DMS153 treated with DMSO at 0.1 percent for 48 hours (cell line): Measurements from ENCODE around the gene LRCH4.
"Not testable (repeated sequence)": the region's sequence is repeated elsewhere in the genome, so short reads cannot be mapped to it uniquely, and the experiment has no call there.

Source experiments
- DNase-seq: peaks from one replicate; lab custom pipeline; 2025; ENCODE audit not compliant: unreplicated experiment; lab: John Stamatoyannopoulos, UW

The LRCH4 gene

DNA sequence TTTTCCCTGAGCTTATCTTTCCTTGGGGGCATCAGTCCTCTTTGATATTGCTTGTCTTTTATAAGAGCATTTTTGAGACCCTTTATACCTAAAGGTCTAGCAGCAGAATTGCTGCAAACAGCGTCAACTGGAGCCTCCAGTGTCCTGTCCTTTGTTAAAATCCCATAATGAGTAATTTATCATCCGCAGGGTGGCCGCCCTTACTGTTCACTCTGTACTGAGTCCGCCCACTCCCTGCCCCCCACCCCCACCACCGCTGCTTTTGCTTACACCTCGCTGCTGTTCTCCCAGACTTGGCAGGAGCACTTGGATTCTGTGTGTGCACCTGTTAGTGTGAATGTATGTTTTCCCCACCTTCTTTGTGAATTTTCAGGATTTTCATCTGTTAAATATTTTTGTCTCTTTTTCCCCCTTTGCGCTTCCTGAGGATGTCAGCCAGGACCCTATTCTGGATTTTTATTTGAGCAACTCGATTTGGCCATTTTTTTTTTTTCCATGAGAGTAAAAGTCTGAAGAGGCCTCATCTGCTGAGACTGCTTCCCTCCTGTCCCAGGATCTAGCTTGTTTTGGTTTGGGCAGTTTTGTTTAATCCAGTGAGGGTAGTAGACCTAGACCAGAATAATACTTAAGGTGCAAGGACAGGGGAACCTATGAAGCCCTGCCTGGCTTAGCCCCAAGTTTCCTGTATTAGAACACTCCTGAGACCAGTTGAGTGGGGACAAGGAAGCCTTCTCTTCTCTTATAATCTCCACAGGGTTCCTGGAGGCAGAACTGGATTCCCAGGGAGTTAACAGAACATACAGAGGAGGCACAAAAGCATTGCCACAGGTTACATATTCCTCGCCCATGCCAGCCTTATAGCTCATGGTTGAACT, 38.8 kb downstream of the LRCH4 start:
- peak; percentile 47 for DNase-seq

DNA sequence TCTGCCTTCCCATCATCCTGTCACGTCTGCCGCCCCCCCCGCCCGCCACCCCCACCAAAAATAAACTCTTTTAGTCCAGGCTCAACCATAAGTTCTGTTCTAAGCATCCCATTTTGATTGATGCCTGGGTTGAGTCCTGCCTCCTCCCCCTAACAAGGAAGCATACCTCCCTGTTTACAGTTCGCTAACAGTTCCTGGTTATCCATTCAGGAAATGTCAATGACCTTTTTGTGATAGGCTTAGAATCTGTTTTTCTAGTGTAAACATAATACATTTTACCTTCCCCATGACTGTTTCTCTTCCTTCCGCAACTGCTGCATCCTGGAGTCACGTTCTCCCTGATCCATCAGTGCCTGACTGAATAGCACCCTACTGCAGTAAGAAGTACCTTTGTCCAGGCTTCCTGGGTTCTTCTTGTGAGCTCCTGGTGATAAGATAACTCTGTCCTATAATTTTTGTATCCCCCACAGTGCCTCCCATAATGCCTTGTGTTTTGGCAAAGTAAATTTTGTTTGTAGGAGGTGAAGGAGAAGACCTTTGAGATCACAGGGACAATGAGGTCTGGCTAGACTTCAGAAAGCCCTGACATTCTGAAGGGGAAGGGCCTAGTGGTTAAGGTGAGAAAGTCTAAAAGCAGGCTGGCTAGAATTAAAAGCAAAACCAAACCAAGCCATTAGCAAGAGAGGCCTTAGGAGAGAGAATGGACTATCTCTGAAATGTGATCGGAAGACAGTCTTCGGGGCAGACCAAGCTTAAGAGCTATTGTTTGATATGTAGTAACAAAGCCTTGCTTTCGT, 39.6 kb downstream of the LRCH4 start:
- peak; percentile 71 for DNase-seq

DNA sequence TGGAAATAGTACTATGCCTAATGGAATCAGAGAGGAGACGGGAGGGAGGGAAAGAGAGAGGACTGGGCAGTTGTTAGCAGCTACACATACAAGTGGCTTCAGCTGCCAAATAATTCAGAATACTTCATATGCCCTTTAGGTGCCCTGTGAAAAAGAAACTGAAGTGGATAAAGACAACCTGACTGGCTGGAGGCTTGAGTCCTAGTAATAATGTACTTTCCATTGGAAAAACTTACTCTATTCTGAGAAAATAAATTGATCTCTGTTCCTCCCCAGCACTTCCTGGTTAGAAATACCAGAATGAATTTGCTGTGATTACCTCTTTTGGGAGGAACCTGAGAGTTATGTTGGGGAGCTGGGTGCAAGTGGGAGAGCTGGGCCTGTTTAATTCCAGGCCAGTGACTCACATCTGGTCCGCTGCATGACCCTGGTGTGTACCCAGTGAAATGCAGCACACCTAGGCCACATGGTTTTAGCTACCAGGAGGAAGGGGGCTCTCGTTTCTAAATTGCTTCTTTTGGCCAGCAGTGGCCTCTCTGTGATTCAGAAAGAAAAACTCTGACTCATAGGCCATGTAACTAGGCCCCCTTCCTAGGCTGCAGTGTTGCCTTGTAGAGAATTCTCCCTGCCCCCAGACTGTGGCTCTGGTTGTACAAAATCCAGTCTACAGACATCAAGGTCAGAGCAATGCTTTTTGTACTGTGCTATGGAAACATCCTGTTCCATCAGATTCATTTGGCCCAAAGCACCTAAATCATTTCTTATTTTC, 40.4 kb downstream of the LRCH4 start:
- DNase-seq = no peak

DNA sequence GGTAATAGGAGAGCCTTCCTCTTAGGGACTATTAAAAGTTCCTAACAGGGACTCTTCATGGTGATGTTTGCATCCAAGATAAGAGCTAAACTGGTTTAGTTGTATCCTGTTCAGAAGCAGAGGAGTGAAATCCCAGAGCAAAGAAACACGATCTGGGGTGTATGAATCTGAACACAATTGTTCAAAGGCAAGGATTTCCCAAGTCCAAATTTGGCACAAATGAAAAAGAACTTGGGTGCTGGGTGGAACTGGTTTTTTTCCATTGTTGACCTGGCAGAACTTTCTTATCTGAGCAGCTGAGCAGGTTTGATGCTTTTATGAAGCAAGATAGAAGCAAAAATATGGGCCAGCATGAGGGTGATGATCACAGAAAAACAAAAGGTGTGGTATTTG, 41.0 kb downstream of the LRCH4 start:
- DNase-seq = no peak

DNA sequence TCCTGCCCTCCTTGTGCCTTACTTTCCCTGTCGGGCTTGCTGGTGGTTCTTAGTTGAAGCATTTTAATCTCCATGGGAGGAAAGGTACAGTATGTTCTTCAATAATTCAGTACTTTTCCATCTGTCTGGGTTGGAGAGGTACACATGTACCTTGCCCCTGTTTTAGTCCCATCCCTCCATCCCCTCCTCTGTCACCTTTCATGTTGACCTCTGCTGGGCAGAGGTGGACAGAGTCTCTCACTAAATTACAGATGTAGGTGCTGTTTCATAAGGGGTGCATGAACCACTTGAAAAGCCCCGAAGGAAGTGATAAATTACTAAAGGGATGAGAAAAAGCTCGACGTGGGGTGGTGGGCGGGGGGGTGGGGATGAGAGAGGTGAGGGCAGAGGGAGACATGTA, 41.5 kb downstream of the LRCH4 start:
- DNase-seq = no peak

DNA sequence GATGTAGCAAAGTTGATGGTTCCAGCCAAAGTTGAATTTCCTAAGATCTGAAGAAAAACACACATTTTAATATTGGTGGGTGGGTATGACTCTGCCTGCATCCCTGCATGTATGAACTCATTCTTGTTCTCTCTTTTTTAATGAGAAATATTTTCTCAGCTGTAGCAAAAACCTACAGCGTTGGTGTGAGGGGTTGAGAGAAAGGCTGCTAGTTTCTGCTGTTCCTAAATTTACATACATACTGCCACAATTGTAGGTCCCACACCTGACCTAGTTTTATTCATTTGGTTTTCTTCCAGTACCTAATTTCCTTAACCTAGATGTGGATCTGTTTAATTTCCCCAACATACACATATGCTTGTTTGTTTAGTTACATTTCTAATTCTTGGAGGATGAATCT, 42.3 kb downstream of the LRCH4 start:
- DNase-seq = no peak

DNA sequence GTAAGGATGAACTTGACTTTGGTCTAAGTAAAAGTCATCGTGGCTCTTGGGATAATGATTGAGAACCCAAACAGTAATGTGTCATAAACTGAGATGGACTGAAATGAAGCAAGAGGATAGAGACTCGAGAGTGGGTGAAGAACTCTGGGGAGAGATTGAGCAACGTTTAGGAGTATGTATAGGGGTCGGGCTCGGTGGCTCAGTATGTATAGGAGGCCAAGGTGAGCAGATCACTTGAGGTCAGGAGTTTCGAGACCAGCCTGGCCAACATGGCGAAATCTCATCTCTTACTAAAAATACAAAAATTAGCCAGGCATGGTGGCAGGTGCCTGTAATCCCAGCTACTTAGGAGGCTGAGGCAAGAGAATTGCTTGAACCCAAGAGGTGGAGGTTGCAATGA, 44.6 kb downstream of the LRCH4 start:
- not testable (repeated sequence) for DNase-seq

DNA sequence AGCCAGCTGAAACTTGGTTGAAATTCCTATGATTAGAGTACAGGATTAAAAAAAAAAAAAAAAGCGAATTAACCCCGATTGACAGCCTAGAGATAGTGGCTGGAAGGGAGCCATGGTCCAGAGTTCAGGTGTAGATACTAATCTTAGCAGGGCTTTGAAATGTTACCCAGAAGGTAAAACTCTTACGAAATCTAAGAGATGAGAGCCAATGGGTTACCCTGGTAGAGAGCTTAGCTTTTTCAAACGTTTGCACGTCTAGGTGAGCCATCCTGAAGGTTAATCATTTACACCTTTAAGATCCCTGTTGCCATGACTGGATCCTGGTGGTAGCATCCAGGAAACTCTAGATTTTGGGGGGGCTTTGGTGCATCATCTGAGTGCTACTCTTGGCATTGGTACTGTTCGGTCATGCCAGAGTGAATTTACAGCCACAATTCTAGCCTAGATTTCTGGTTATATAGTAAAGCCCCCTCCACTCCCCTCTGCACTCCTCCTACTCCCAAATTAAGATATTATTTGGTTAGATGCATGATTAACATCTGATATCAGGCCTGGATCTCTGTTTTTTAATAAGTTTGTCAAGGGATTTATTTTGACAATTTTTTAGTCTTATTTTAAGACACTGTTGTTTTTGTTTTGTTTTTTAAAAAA, 45.7 kb downstream of the LRCH4 start:
- no peak for DNase-seq

DNA sequence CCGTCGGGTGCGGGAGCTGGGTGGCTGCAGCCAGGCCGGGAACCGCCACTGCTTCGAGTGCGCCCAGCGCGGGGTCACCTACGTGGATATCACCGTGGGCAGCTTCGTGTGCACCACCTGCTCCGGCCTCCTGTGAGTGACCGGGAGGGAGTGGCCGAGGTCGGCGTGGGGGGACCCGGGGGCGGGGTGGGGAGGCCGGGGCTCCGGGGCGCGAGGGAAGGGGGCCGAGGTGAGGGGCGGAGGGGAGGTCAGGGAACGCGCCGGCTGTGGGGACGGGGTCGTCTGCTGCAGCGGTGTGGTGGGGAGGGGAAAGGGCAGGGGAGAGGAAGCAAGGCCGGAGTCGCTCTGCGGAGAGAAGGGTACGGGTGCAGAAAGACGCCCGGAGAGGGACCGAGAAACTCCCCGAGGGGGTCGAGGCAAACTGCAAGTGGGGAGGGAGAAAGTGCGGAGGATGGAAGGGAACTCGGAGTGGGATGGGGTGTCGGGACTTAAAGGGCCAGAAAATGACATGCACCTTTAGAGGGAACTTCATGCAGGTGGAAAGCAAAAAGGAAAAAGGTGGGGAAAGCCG, 46.4 kb downstream of the LRCH4 start:
- DNase-seq = no peak

DNA sequence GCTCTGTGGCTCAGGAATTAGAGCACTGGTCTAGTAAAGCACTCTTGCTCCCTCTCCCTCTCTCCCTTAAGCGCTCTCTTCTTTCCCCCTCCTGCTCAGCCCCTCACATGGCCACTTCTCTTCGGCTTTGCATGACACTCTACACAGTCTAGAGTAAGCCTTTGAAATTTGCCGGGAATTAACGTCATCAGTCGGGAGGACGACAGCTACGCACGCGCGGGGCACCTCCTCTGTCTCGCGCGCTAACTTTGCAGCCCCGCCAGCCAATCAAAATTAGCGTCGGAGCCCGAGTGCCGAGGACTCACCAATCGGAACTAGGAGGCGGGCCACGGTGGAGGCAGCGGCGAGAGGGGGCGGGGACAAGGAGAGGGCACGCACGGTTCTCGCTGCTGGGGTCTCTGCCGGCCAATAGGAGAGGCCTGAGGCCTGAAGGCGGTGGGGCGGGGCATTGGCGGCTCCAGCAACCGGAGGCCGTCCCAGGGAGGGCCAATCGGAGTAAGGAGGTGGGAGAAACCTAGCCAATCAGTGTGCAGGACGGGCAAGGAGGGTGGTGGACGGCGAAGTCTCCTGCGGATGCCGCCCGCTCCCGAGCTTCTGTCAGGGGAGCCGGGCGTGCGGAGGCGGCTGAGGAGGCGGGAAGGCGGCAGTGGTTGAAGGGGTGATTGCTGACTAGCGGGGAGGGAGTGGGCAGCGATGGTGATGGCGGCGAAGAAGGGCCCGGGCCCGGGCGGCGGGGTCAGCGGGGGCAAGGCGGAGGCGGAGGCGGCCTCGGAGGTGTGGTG, 47.1 kb downstream of the LRCH4 start, which contains the start of gene AGFG2:
Gene AGFG2, plus strand, starts transcription at position 550 of the 782 bp plus-strand sequence. Its CDS starts 144 bp downstream, at position 694.
- DNase-seq = peak; percentile 97

DNA sequence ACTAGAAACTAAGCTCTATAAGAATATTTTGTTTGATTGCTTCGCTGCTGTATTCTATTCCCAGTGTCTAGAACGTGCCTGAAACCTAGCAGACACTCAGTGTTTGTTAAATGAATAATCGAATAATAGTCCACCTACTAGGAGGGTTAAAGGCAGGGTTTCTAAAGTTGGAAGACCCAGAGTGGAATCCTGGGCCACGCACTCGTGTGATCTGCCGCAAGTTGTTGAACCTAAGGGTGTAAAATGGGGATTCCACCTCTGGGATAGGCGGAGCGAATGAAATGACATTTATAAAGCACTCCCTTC, 47.6 kb downstream of the LRCH4 start:
- no peak for DNase-seq

DNA sequence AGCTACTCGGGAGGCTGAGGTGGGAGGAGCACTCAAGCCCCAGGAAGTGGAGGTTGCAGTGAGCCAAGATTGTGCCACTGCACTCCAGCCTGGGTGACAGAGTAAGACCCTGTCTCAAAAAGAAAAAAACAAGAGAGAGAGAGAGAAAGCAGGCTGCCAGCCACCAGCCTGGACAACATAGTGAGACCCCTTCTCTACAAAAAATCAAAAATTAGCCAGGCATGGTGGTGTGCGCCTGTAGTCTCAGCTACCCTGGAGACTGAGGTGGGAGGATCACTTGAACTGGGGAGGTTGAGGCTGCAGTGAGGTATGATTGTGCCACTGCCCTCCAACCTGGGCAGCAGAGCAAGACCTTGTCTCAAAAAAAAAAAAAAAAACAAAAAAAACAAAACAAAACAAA, 49.2 kb downstream of the LRCH4 start:
- DNase-seq = not testable (repeated sequence)

DNA sequence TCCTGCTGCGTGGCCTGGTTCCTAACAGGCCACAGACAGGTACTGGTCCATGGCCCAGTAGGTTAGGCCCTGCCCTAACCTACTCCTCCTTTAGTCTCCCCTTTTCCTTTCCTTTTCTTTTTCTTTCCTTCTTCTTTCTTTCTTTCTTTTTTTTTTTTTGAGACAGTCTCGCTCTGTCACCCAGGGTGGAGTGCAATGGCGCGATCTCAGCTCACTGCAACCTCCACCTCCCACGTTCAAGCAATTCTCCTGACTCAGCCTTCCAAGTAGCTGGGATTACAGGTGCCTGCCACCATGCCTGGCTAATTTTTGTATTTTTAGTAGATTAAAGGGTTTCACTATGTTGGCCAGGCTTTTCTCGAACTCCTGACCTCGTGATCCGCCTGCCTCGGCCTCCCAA, 49.9 kb downstream of the LRCH4 start:
- DNase-seq = not testable (repeated sequence)

DNA sequence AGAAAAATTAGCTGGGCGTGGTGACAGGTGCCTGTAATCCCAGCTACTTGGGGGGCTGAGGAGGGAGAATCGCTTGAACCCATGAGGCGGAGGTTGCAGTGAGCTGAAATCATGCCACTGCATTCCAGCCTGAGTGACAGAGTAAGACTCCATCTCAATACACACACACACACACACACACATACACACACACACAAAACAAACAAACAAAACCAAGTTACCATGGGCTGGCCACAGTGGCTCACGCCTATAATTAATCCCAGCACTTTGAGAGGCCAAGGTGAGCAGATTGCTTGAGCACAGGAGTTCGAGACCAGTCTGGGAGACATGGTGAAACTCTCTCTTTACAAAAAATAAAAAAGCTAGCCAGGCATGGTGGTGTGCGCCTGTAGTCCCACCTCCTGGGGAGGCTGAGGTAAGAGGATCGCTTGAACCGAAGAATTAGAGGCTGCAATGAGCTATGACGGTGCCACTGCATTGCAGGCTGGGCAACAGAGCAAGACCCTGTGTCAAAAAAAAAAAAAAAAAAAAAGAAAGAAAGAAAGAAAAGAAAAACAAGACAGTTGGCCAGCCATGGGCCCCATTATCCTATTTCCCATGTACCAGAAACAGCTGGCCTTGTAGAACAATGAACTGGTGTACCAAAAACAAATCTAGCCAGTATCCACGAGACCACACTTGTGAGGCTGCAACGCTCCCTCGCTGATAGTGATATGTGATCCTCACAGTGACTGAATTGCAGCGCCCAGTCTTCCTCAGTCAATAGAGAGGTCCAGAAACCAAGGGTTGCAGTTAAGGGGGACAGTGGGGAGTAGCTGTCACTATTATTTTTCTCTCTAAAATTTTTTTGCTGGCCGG, 53.5 kb downstream of the LRCH4 start:
- no peak for DNase-seq

DNA sequence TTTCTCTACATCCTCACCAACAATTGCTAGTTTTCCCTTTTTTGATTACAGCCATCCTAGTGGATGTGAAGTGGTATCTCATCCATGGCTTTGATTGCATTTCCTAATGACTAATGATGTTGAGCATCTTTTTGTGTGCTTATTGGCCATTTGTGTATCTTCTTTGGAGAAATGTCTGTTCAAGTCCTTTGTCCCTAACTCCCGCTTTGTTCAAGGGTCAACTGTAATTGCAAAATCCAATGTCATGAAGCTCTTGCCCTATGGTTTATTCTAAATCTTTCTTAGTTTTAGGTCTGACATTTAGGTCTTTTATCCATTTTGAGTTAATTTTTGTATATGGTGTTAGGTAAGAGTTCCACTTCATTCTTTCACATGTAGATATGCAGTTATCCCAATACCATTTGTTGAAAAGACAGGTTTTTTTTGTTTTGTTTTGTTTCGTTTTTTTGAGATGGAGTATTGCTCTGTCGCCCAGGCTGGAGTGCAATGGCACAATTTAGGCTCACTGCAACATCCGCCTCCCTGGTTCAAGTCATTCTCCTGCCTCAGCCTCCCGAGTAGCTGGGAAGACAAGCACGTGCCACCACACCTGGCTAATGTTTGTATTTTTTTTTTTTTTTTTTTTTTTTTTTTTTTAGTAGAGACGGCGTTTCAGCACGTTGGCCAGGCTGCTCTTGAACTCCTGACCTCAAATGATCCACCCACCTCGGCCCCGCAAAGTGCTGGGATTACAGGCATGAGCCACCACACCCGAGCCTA, 57.6 kb downstream of the LRCH4 start:
- DNase-seq = not testable (repeated sequence)
